GM04504 (cell line): ENCODE results near the gene AKT2.

Source experiments
- DNase-seq: peaks from one replicate; pipeline ENCODE4 v3.0.0-alpha.2; 2012; ENCODE audit warnings: low read depth

AKT2 gene

DNA sequence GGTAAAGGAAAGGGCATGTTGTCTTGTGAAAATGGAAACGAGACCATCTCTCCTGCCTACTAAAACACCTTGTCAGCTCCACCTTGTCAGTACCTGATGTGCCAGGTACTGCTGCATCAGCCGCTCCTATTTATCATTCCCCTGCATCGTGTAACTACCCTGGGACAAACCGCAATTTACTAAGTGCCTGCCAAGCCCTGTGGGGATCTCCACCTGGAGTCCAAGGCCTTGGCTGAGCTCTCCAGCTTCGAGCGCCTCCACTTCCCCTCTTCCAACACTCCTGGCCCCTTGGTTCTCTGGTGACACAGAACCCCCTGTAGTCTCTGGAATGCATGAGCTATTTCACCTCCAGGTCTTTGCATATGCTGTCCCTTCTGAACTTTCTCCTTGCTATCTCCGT, 32.8 kb downstream of the AKT2 start:
- DNase-seq = no peak

DNA sequence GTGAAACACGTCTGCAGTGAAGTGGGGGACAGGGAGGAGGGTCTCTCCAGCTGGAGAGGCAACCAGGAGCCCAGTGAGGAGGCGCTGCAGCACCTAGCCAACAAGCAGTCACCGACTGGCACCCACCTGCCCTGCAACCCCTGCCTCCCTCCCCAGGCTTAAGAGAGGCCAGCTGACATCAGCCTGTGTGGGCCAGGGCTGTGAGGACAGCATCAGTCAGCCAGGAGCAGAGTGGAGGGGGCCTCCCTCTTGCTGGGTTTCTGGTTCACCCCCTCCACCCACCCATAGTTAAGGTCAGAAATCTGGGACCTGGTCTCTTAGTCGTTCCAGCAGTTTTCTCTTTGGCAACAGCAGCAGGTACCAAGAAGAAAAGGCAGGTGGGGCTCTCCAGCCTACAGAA, 33.2 kb downstream of the AKT2 start:
- DNase-seq = no peak

DNA sequence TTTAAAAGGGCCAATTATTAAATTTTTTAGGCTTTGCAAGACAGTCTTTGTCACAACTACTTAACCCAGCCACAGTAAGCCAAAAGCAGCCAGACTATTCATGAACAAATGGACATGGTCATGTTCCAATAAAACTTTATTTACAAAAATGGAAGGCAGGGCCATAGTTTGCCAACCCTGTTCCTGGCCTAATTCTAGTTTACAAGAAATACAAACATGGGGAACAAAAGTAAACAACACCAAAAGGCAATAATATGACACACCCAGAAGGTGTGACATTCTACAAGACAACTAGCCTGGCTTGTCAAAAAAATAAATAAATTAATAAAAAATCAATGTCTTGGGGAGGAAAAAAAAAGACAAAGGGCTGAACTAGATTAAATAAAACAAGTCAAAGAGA, 33.9 kb downstream of the AKT2 start:
- DNase-seq = no peak

DNA sequence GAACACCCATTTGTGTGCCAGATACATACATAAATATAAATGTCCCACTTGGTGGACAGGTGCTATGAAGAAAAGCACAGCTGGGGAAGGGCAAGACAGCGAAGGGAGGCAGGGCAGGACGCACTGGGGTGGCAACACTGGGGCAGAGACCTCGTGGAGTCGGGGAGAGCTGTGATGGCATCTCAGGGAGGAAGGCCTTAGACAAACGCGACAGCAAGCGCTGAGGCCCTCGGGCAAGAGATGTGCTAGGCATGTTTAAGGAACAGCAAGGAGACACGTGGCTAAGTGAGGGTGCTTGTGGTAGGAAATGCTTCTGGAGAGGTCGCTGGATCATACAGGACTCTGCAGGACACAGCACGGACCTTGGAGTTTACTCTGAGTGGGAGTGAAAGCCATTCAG, 35.4 kb downstream of the AKT2 start:
- DNase-seq = no peak

DNA sequence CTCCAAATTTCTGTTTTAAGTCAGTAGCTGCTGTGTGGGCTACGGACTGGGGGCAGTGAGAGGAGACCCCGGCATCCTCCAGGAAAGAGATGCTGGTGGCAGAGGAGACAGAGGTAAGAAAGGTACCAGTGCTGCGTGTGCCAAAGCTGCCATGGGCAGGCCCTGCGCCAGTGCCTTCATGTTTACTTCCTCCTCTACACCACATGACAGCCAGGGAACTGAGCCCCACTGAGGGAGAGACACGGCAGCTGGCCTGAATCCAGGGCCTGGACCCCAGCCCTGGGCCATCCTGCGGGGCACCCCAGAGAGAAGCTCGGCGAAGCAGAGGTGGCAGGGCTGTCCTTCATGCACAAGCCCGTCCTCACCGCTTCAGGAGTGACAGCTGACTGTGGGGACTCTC, 35.9 kb downstream of the AKT2 start:
- DNase-seq = no peak

DNA sequence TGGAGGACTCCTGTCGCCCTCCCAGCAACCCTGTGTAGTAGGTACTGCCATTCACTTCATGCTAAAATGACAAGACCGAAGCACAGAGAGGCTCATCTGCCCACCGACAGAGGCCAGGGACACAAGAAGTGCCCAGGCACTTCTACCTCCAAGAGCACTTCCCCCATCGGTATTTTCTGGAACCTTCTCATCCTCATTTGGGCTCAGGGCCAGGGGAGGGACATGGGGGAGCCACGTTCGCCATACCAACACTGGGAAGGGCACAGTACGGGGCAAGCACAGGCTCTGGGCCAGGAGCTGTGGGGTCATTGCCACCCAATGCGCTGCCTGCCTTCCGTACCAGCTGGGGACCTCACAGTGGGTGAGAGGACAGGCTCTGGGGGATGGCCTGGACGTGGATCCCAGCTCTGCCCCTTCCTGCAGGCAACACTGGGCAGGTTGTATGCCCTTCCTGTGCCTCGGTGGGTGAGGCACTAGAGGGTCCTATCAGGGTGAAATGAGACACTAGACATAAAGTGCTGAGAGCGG, 37.3 kb downstream of the AKT2 start:
- no peak for DNase-seq

DNA sequence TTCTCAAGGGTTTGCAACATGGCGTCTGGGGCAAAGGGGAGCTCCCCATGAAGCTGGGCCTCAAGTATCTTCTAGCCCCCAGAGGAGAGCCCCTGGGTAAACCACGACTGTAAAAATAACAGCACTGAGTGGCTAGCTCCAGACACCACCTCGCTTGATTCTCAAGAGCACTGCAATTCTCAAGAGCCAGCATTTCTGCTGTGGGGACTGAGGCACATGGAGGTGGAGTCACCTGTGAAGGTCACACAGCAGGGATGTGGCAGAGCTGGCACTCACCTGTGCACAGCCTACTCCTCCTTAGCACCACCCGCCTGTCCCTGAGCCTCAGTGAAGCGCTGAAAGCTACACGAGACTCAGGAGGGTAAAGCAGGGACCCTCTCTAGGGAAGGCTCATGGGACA, 38.0 kb downstream of the AKT2 start:
- DNase-seq = no peak

DNA sequence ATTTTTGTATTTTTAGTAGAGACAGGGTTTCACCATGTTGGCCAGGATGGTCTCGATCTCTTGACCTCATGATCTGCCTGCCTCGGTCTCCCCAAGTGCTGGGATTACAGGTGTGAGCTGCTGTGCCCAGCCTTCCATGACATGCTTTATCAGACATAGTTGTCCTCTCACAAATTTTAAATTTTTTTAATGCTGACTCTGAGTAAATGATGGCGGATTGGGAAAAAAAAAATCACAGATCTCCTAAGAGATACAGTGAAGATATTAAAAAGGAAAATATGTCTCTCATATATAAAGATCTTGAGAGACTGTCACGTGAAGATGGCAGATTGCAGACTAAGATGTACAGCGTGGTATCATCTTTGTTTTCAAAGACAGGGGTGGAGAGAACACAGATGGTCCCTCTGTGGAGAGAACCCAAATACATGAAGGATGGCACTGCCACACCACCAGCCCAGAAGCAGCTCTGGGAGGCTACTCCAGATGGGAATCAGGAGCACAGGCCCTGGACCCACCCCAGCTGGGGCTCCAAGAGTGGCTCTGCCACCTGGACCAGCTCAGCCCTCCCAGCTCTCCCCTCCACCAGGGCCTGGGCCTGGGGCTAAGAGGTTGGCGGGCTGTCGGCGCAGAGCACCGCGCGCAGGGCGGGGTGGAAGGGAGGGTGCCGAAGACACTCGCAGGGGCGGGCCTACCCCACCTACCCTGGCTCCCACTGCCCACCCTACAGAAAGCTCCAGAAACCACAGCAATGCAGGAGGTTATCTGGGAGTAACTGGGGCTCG, 38.7 kb downstream of the AKT2 start:
- DNase-seq = no peak

DNA sequence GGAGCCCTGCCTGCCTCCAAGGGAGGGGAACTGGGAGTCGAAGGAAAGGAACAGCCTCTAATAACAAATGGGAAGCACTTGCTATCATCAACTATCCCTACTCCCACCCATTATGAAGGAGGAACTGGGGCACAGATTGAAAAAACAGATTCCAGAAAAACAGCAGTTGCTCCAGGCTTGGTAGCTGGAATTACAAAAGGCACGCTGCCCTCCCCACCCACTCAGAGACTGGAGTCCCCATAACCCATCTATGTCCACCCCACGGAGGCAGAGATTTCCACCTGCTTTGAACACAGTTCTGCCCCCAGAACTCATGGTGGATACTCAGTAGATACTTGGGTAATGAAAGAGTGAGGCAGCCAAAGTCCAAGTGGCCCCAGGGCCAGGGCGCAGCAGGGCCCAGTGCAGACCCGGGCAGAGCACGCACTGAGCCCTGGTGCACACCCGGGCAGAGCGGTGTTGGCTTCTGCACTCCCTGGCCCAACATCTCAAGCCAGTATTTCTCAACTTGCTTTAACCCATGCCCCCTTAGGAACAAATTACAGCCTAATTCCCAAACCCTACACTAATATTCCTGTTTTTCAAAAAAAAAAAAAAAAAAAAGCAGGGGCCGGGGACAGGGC, 39.5 kb downstream of the AKT2 start:
- no peak for DNase-seq

DNA sequence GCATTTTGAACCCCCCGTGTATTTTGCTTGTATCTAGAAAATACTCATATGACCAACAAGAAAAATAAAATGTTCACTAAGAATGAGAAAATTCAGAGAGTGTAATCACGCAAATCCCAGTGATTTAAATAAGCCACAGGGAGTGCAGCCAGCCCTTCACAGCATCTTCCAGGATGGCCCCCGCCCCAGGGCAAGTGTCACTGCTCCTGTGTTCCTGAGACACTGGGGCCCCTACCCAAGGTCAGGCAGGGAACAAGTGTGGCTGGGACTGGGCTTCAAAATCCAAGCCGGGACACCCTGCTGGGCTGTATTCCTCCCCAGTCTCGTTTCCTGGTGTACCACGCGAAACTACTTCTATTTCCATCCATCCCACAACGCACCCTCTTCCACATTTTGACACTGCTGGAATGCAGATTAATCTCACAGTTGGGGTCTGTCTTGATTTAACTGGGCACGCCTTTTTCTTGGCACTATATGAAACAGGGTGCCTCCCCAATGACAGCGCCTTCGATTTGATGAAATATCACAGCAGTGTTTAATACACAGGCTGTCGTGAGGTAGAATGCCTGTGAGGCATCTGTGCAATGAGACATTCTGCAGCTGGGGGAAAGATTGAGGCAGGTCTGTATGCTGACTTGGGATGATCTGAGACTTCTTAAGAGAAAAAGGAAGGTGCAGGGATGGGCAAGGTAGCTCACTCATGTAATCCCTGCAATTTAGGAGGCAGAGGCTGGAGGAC, 40.4 kb downstream of the AKT2 start:
- no peak for DNase-seq

DNA sequence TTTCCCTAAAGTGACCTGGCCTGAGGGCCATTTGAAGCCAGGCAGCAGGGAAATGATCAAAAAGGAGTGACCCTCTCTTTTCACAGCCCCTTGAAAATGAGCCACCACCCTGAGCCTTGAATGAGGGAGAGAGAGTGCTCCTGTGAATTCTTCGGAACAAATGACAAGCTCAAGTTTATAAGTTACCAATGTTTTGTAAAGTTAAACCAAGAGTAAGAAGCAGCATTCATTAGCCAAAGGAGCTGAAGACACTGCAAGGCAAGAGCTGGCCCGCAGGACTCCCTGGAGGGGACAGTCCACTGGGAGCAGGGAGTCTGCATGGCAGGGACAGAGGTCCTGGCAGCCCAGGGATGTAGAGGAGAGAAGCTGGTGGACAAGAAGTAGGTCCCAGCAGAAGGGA, 42.0 kb downstream of the AKT2 start:
- no peak for DNase-seq

DNA sequence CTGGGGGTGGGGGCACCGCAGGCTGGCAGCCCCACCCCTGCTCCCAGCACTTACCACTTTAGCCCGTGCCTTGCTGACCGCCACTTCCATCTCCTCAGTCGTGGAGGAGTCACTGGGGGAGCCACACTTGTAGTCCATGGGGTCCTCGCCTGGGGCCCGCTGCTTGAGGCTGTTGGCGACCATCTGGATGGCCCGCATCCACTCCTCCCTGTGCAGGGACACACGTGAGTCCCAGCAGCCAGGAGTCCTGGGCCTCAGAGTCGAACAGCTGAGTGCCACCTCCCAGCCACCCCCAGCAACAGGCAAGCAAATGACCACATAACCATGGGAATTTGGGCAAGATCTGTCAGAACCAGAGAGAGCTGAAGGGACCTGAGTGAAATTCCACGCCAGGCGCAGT, 42.7 kb downstream of the AKT2 start:
- no peak for DNase-seq

DNA sequence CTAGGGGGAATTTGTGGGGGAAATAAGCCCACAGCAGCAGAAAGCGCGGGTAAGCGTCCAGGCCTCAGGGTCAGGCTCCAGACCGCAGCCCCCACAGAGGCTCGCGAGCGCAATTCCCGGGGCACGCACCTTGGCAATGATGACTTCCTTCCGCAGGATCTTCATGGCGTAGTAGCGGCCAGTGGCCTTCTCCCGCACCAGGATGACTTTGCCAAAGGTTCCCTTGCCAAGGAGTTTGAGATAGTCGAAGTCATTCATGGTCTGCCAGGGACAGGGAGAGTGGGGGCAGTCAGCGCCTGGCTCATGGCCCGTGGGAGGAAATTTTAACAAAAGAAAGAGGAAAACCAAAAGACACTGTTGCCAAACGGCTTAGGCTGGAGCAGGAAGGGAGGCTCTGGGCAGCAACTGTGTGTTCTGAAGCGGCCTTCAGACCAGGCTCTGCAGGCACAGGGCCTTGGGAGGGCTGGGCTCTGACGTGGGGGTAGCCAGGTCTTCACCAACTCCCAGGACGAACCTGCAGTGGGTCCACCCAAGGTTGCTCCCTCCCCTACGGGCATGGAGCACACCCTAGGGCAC, 43.2 kb downstream of the AKT2 start:
- DNase-seq = no peak

DNA sequence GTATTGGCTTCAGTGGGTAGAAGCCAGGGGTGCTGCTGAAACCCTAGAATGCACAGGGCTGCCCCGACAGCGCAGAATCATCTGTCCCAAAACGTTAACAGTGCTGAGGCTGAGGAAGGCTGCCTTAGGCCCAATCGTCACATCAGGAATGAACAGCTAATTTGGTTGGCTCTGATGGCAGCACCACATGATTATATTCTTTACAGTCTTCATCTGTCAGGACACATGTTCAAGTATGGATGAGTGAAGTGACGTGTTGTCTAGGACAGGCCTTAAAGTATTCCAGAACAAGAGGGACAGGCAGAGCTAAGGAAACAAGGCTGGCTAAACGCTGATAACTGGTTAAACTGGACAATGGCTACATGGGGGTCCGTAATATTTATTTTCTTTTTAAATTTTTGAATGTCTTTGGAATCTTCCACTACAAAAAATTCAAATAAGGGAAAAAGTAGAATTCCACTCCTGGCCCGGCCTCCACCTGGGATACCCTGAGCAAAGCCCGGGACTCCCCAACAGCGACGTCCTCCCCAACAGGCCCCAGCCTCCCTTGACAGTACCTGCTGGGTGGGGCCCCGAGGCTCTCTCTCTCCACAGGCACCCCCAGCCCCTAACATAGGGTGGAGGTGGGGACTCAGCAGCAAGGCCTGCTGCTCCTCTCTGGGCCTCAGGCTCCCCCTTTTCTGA, 43.9 kb downstream of the AKT2 start:
- no peak for DNase-seq

DNA sequence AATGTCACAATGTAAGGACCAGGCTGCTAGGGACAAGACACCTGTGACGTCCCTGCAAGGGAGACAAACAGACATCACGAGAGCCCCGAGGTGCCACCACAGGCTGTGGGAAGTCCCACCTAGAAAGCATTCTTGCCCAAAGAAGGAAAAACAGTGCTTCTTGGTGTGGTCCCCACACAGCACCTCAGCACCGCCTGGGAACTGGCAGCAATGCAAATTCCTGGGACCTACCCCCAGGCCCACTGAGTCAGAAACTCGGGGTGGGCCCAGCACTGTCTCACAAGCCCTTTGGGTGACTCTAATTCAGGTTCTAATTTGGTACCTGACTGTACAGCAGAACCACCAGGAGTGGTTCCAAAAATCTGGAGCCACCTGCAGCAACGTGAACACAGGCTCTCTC, 44.8 kb downstream of the AKT2 start:
- no peak for DNase-seq

DNA sequence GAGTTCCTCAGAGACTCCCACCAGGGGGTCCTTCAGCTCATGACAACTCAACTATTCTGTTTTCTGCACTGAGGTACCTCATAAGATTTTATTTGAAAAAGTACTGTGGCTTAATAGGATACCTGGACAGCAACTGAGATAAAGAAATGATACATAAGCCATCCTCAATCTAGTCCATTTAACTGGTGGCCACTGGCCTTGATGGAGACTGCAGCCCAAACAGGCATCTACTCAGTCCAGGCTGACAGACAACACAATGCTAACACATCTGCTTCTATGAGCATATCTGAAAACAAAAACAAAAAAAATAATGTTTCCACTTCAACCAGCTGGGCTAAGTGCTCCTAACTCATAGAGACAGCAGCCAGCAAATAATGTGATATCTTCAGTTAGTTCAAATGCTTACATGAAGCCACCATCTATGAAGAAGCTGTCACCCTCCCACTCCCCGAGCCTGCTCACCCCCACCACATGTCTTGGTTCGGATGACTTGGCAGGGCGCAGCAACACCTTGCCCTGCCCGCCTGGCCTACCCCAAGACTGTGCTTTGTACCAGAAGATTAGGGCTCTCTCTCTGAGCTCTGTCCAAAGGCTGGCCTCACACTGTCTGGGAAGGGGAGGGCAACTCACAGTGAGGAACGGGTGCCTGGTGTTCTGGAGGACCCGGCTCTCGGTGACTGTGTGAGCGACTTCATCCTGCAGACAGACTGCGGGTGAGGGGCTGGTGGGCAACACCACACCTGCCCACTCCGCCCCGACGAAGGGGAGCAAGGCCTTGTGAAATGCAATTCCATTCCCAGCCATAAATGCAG, 45.5 kb downstream of the AKT2 start:
- DNase-seq = no peak

DNA sequence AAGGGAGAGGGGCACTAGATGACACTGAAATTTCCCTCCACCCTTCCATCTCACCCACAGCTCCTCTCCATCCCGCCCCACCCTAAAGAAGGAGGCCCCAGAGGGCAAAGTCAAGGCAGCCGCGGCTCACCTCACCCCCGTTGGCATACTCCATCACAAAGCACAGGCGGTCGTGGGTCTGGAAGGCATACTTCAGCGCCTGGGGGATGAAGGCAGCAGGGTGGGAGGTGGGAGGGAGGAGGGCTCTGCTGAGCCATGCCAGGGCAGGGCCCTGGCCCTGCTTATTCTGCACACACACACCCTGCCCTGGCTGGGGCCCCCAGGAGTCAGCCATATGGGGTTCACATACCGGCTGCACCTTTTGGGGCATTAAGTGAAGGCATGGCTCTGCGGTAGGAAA, 46.4 kb downstream of the AKT2 start:
- DNase-seq = no peak

DNA sequence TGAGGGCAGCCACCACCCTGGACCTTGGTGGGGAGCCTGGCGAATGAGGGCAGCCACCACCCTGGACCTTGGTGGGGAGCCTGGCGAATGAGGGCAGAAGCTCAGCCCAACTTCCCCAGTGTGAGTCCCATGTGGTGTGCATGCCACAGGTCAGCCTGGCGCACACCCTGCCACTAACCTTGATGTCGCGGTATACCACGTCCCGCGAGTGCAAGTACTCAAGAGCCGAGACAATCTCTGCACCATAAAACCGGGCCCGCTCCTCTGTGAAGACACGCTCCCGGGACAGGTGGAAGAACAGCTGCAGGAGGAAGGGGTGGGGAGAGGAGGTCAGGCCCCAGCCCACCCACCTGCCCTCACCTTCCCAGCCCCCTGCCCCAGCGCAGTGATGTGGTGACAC, 47.4 kb downstream of the AKT2 start:
- DNase-seq = no peak

DNA sequence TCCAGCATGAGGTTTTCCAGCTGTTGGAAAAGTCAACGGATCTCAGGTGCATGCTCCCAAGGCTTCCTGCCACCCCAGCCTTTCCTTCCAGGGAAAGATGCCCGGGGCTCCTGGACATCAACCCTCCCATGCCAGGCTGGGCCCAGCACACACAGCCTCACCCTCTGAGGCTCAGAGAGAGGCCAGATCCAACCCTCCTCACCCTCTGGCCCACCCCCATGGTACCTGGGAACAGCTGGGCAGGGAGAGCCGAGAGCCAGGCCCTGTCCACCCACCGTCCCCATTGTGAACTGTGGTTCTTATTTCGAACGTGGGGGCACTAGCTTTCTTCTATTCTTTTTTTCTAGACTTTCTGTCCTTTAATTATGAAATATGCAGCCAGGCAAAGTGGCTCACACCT, 48.8 kb downstream of the AKT2 start:
- no peak for DNase-seq

DNA sequence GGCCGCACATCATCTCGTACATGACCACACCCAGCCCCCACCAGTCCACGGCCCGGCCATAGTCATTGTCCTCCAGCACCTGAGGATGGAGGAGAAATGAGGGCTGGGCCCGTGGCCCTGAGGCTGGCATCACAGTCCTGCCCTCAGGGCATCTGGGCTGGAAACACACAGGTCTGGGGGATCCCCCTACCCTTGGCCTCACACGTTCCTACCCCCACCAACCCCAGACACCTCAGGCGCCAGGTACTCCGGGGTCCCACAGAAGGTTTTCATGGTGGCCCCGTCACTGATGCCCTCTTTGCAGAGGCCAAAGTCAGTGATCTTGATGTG, 49.2 kb downstream of the AKT2 start:
- DNase-seq = no peak

DNA sequence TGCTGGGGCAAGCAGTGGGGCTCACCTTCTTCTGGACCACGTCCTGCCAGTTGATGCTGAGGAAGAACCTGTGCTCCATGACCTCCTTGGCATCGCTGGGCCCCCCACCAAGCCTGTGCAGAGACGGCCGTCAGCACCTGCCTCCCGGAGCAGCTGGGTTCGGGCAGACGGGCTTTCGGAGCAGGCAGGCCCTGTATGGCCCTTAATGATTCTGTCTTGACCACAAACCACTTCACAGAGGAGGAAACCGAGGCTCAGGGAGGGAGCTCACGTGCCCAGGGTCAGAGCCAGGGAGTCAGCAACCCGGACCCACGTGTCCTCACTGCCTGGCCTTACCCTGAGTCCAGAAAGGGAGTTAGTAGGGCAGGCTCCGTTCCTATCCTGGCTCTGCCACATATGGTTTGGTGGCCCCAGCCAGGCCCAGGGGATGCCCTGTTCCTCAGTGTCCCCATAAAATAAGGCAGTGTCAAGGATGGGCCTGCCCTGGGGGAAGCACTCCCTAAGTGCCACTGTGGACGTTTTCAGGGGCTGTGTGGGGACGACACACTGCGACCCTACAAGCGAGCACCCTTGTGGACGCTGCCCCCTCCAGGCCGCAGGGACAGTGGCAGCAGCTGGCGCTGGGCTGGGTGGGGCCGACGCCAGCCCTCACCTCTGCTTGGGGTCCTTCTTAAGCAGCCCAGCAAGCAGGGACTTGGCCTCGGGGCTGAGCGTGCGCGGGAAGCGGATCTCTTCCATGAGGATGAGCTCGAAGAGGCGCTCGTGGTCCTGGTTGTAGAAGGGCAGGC, 49.7 kb downstream of the AKT2 start:
- no peak for DNase-seq
